ENCODE results near the gene MGMT.

GRCh38 chr10:129514568-129515451 is 47.8 kb downstream of the MGMT start:
- TF ChIP-seq CTCF (IDR thresholded peaks at IDR 0.05; ENCODE audit: low read depth, low read length, missing input control) (no peak), RXRA (IDR thresholded peaks at IDR 0.05) (no peak), YY1 (IDR thresholded peaks at IDR 0.05) (no peak), SP1 (IDR thresholded peaks at IDR 0.05) (no peak), HNF4A (conservative IDR thresholded peaks at IDR 0.05) (no peak), REST (IDR thresholded peaks at IDR 0.05) (no peak), TAF1 (conservative IDR thresholded peaks at IDR 0.05) (no peak), GABPA (IDR thresholded peaks at IDR 0.05 in 1 of 2, conservative IDR thresholded peaks at IDR 0.05 in 1 of 2) (no peak), MAX (IDR thresholded peaks at IDR 0.05) (no peak), RAD21 (IDR thresholded peaks at IDR 0.05) (no peak)

All from liver (tissue), 3 donors.